Left lung (tissue), 10 donors: ENCODE data around the gene HLF. TPM values are rescaled to one million over a fixed set of nuclear protein-coding genes. Genes with fewer than 3 reads are reported as not detected.

Experiments used
- ATAC-seq: fragments of 200-7000 bp; cut with Tn5 transposase; one replicate; pipeline ENCODE4 v1.9.1; 2020; ENCODE audit warnings: moderate library complexity
- DNase-seq, 4 donors: peaks; one replicate each; pipeline ENCODE4 v3.0.0-alpha.2; 2013 to 2020
- H3K27ac ChIP-seq, 2 donors: fragments of 200-600 bp; sonication (generic) in 1 of 2; one replicate each; pipeline versions ENCODE4 v1.5.0 to v1.8.0; 2020 to 2021
- H3K27me3 ChIP-seq, 2 donors: fragments of 200-600 bp; sonication (generic) in 1 of 2; one replicate each; pipeline versions ENCODE4 v1.5.0 to v1.8.0; 2020 to 2021
- H3K36me3 ChIP-seq, 2 donors: fragments of 200-600 bp; sonication (generic) in 1 of 2; one replicate each; pipeline versions ENCODE4 v1.5.0 to v1.8.0; 2020 to 2021
- H3K4me1 ChIP-seq, 2 donors: fragments of 200-600 bp; one replicate each; pipeline ENCODE4 v1.8.0; 2021
- H3K4me3 ChIP-seq, 2 donors: fragments of 200-600 bp; sonication (generic) in 1 of 2; one replicate each; pipeline versions ENCODE4 v1.5.0 to v1.8.0; 2020 to 2021; ENCODE audit warnings: mild to moderate bottlenecking in 1 of 2
- H3K9me3 ChIP-seq, 2 donors: fragments of 200-600 bp; sonication (generic) in 1 of 2; one replicate each; pipeline versions ENCODE4 v1.5.0 to v1.8.0; 2020 to 2021
- CTCF ChIP-seq, 2 donors: fragments of 200-600 bp; sonication (generic) in 1 of 2; IDR thresholded peaks; one replicate each; pipeline versions ENCODE4 v1.5.0 to v1.8.0; 2021; ENCODE audit warnings: antibody characterized with exemption in 2 of 2
- intact Hi-C, 2 donors: fragments of 100-400 bp; cut with DNase I; formaldehyde crosslinking; loops; one replicate each; pipeline versions ENCODE4 v1.11.2 to v1.14.2; 2022
- polyA plus RNA-seq, 6 donors: library from polyadenylated mRNA; unstranded; fragments of 120-200 nt; gene quantifications; one replicate each; pipeline ENCODE4 v1.2.1, GENCODE V29; 2013; ENCODE audit not compliant: insufficient read length in 6 of 6
- total RNA-seq, 2 donors: library from RNA; stranded (reverse); fragmentation: NEBNext Ultra II Directional; extraction: Animal tissue kit (Norgen Biotek cat#: 25700); gene quantifications; one replicate each; pipeline ENCODE4 v1.2.1, GENCODE V29; 2021
- donor health status: DM: no; HTN: yes; CAD: no.
- donor health status: DM: no; HTN: no; CAD: no.

HLF gene
- total and polyA plus RNA-seq, 8 donors, result 3.0 to 9.9 (median 4.8) TPM

- intact Hi-C loops, result no loop called here
Observed at GRCh38 chr17:55308613-55309391, 44.0 kb downstream of the HLF start.

GRCh38 chr17:55311767-55312375, 47.1 kb downstream of the HLF start:
- ATAC-seq (no peak), DNase-seq (no peak)
- Histone ChIP-seq H3K27me3 (no peaks in the 10 kb centered on the region), H3K27ac (no peak overlapping the region), H3K4me1 (no peaks in the 10 kb centered on the region), H3K36me3 (no peaks in the 10 kb centered on the region), H3K9me3 (no peaks in the 10 kb centered on the region), H3K4me3 (no peak overlapping the region)
- TF ChIP-seq CTCF (IDR thresholded peaks at IDR 0.05), result no peak
- intact Hi-C loops, result no loop called here

More at GRCh38 chr17:55308613-55309391, 44.0 kb downstream of the HLF start:
- no peak overlapping the region for H3K4me3 ChIP-seq
- ATAC-seq, result no peak
- no peaks in the 10 kb centered on the region for H3K4me1 ChIP-seq
- DNase-seq, result no peak
- no peaks in the 10 kb centered on the region for H3K9me3 ChIP-seq
- H3K27me3 ChIP-seq, result no peaks in the 10 kb centered on the region
- TF ChIP-seq CTCF (IDR thresholded peaks at IDR 0.05), result no peak
- no peaks in the 10 kb centered on the region for H3K36me3 ChIP-seq
- no peak overlapping the region for H3K27ac ChIP-seq

- no peaks in the 10 kb centered on the region for H3K36me3 ChIP-seq
- H3K4me3 ChIP-seq, result no peak overlapping the region
- H3K4me1 ChIP-seq, result no peaks in the 10 kb centered on the region
- no peak for ATAC-seq
- TF ChIP-seq CTCF (IDR thresholded peaks at IDR 0.05), result no peak
- H3K27me3 ChIP-seq, result no peaks in the 10 kb centered on the region
- intact Hi-C loops, result no loop called here
- no peaks in the 10 kb centered on the region for H3K9me3 ChIP-seq
- H3K27ac ChIP-seq, result no peak overlapping the region
- DNase-seq, result no peak
Observed at GRCh38 chr17:55312852-55313251, 48.1 kb downstream of the HLF start.

GRCh38 chr17:55314061-55314783, 49.5 kb downstream of the HLF start:
- no peak for TF ChIP-seq CTCF (IDR thresholded peaks at IDR 0.05)
- ATAC-seq (no peak), DNase-seq (no peak)
- H3K36me3 ChIP-seq, result no peaks in the 10 kb centered on the region
- no peak overlapping the region for H3K4me3 ChIP-seq
- no peaks in the 10 kb centered on the region for H3K4me1 ChIP-seq
- no peaks in the 10 kb centered on the region for H3K9me3 ChIP-seq
- H3K27me3 ChIP-seq, result no peaks in the 10 kb centered on the region
- intact Hi-C loops, result no loop called here
- H3K27ac ChIP-seq, result no peak overlapping the region
